Vagina (tissue), 2 donors: ENCODE measurements around the gene RHCG.

Experiments
- POLR2A ChIP-seq, 2 donors: fragments of 450-650 bp; IDR thresholded peaks; one replicate each; pipeline ENCODE4 v1.6.1; 2017; ENCODE audit warnings: antibody characterized with exemption in 2 of 2, mild to moderate bottlenecking in 2 of 2, moderate library complexity in 2 of 2
- POLR2AphosphoS5 ChIP-seq, 2 donors: sonication (generic); formaldehyde crosslinking; IDR thresholded peaks; one replicate each; pipeline ENCODE4 v1.9.0; 2017; ENCODE audit warnings: antibody characterized with exemption in 2 of 2, mild to moderate bottlenecking in 2 of 2, low read depth in 1 of 2; ENCODE audit not compliant: insufficient read depth in 1 of 2
- TF ChIP-seq, protein P1 (sequence below), 3 experiments: fragments of 450-650 bp in 2 of 3; fragments of 200-600 bp in 1 of 3; sonication (generic) in 1 of 3; IDR thresholded peaks; one replicate each; pipeline ENCODE4 v1.5.1; 2017 to 2019; ENCODE audit warnings: antibody characterized with exemption in 3 of 3, mild to moderate bottlenecking in 2 of 3, moderate library complexity in 2 of 3

DNA sequence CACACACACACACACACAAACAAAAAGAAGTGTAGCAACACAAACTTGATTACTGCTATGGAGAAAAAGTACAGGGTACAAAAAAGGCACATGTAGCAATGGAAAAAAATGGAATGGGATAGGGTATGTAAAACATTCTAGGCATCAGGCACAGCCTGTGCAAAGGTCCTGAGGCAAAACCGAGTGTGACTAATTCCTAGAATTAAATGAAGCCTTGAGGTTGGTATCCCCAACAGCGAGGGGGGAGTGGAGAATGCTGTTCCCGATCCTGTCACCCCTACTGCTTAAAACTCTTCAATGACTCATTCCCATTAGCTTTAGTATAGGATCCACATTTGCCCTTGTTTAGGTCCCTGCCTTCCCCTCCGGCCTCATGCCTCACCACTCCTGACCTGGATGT lies 37.9 kb downstream of the RHCG start:
- TF ChIP-seq, protein P1, sequence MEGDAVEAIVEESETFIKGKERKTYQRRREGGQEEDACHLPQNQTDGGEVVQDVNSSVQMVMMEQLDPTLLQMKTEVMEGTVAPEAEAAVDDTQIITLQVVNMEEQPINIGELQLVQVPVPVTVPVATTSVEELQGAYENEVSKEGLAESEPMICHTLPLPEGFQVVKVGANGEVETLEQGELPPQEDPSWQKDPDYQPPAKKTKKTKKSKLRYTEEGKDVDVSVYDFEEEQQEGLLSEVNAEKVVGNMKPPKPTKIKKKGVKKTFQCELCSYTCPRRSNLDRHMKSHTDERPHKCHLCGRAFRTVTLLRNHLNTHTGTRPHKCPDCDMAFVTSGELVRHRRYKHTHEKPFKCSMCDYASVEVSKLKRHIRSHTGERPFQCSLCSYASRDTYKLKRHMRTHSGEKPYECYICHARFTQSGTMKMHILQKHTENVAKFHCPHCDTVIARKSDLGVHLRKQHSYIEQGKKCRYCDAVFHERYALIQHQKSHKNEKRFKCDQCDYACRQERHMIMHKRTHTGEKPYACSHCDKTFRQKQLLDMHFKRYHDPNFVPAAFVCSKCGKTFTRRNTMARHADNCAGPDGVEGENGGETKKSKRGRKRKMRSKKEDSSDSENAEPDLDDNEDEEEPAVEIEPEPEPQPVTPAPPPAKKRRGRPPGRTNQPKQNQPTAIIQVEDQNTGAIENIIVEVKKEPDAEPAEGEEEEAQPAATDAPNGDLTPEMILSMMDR (IDR thresholded peaks at IDR 0.05), result no peak
- TF ChIP-seq POLR2AphosphoS5 (IDR thresholded peaks at IDR 0.05; ENCODE audit: insufficient read depth in 1 of 2, low read depth in 1 of 2) (no peak), POLR2A (IDR thresholded peaks at IDR 0.05) (no peak)
